Loucy (cell line): ENCODE data around the gene PHYKPL.

Source experiments
- H2AFZ ChIP-seq: fragments of 200-600 bp; sonication (generic); 2 replicates; pipeline ENCODE4 v1.6.0; 2016; ENCODE audit warnings: antibody characterized with exemption, mild to moderate bottlenecking, low read length, moderate library complexity
- H3F3A ChIP-seq: fragments of 200-600 bp; 2 replicates; pipeline ENCODE4 v1.6.0; 2016; ENCODE audit warnings: antibody characterized with exemption, low read depth, mild to moderate bottlenecking
- H3K27me3 ChIP-seq: fragments of 200-600 bp; sonication (generic); 2 replicates; pipeline ENCODE4 v1.6.1; 2014; ENCODE audit warnings: low read length, mild to moderate bottlenecking; ENCODE audit not compliant: insufficient read depth, poor library complexity, severe bottlenecking
- H3K36me3 ChIP-seq: fragments of 200-600 bp; sonication (generic); 2 replicates; pipeline ENCODE4 v1.6.1; 2016; ENCODE audit warnings: low read length; ENCODE audit not compliant: insufficient read depth
- H3K4me1 ChIP-seq: fragments of 200-600 bp; sonication (generic); 2 replicates; pipeline ENCODE4 v1.5.1; 2014; ENCODE audit warnings: low read length, mild to moderate bottlenecking; ENCODE audit not compliant: insufficient read depth, poor library complexity, severe bottlenecking
- H3K4me2 ChIP-seq: fragments of 200-600 bp; sonication (generic); 2 replicates; pipeline ENCODE4 v1.6.0; 2014; ENCODE audit warnings: antibody characterized with exemption, low read length, low read depth, mild to moderate bottlenecking; ENCODE audit not compliant: poor library complexity, severe bottlenecking
- H3K4me3 ChIP-seq: fragments of 200-600 bp; sonication (generic); 2 replicates; pipeline ENCODE4 v1.5.1; 2014; ENCODE audit warnings: low read length, mild to moderate bottlenecking, mixed read lengths; ENCODE audit not compliant: poor library complexity, severe bottlenecking
- H3K79me2 ChIP-seq: fragments of 200-600 bp; sonication (generic); 2 replicates; pipeline ENCODE4 v1.6.1; 2014; ENCODE audit warnings: low read length; ENCODE audit not compliant: insufficient read depth
- H3K9ac ChIP-seq: fragments of 200-600 bp; sonication (generic); 2 replicates; pipeline ENCODE4 v1.6.0; 2014; ENCODE audit warnings: mild to moderate bottlenecking, low read depth, low read length, moderate library complexity; ENCODE audit not compliant: poor library complexity, severe bottlenecking
- H3K9me2 ChIP-seq: fragments of 200-600 bp; sonication (generic); replicated peaks from 2 replicates; pipeline ENCODE4 v1.6.1; 2016; ENCODE audit warnings: low read depth, low read length, mixed read lengths
- H3K9me3 ChIP-seq: fragments of 200-600 bp; sonication (generic); 2 replicates; pipeline ENCODE4 v1.6.1; 2014; ENCODE audit warnings: mild to moderate bottlenecking, antibody characterized with exemption, low read length, low read depth; ENCODE audit not compliant: insufficient read depth
- H4K20me1 ChIP-seq: fragments of 200-600 bp; sonication (generic); 2 replicates; pipeline ENCODE4 v1.6.0; 2014; ENCODE audit warnings: antibody characterized with exemption, low read length, mild to moderate bottlenecking; ENCODE audit not compliant: insufficient read depth, poor library complexity, severe bottlenecking
- CTCF ChIP-seq: fragments of 200-600 bp; sonication (generic); conservative IDR thresholded peaks from 2 replicates; pipeline ENCODE4 v1.5.1; 2014; ENCODE audit warnings: mild to moderate bottlenecking, antibody characterized with exemption, low read length
- EZH2phosphoT487 ChIP-seq: fragments of 200-600 bp; IDR thresholded peaks from 2 replicates; pipeline ENCODE4 v1.6.1; 2018; ENCODE audit warnings: antibody characterized with exemption, mild to moderate bottlenecking, moderate library complexity, borderline replicate concordance

Gene PHYKPL

GRCh38 chr5:178236679-178237078 is 4.1 kb upstream of the PHYKPL start:
- no peaks in the 10 kb centered on the region for H3K9me3 ChIP-seq
- no peaks in the 10 kb centered on the region for H3F3A ChIP-seq
- no peak overlapping the region for H3K9ac ChIP-seq
- no peak for TF ChIP-seq EZH2phosphoT487
- TF ChIP-seq CTCF, result no peak
- no peaks in the 10 kb centered on the region for H3K9me2 ChIP-seq
- H3K79me2 ChIP-seq, result peaks cover 4% of the 10 kb centered on the region
- H3K4me3 ChIP-seq, result no peak overlapping the region
- H4K20me1 ChIP-seq, result peaks cover 4% of the 10 kb centered on the region
- H3K4me2 ChIP-seq, result no peak overlapping the region
- no peaks in the 10 kb centered on the region for H3K36me3 ChIP-seq
- no peak overlapping the region for H2AFZ ChIP-seq
- peaks cover 17% of the 10 kb centered on the region for H3K4me1 ChIP-seq
- H3K27me3 ChIP-seq, result no peaks in the 10 kb centered on the region

- no peak overlapping the region for H3K4me3 ChIP-seq
- no peaks in the 10 kb centered on the region for H3K27me3 ChIP-seq
- peaks cover 9% of the 10 kb centered on the region for H4K20me1 ChIP-seq
- no peaks in the 10 kb centered on the region for H3K36me3 ChIP-seq
- peaks cover 22% of the 10 kb centered on the region for H3K4me1 ChIP-seq
- H3F3A ChIP-seq, result no peaks in the 10 kb centered on the region
- H3K9ac ChIP-seq, result no peak overlapping the region
- no peaks in the 10 kb centered on the region for H3K9me2 ChIP-seq
- TF ChIP-seq CTCF, result no peak
- no peak overlapping the region for H2AFZ ChIP-seq
- no peaks in the 10 kb centered on the region for H3K9me3 ChIP-seq
- H3K4me2 ChIP-seq, result no peak overlapping the region
- peaks cover 10% of the 10 kb centered on the region for H3K79me2 ChIP-seq
These were observed 3.5 kb upstream of the PHYKPL start for GRCh38 chr5:178236126-178236525.

GRCh38 chr5:178235588-178235974 is 3.0 kb upstream of the PHYKPL start:
- peaks cover 15% of the 10 kb centered on the region for H3K79me2 ChIP-seq
- no peak overlapping the region for H3K4me2 ChIP-seq
- H3K9ac ChIP-seq, result no peak overlapping the region
- no peaks in the 10 kb centered on the region for H3K36me3 ChIP-seq
- no peaks in the 10 kb centered on the region for H3K9me3 ChIP-seq
- no peaks in the 10 kb centered on the region for H3K9me2 ChIP-seq
- TF ChIP-seq EZH2phosphoT487, result no peak
- TF ChIP-seq CTCF, result no peak
- H3K27me3 ChIP-seq, result no peaks in the 10 kb centered on the region
- H3F3A ChIP-seq, result no peaks in the 10 kb centered on the region
- H3K4me1 ChIP-seq, result peaks cover 25% of the 10 kb centered on the region
- no peak overlapping the region for H3K4me3 ChIP-seq
- no peak overlapping the region for H2AFZ ChIP-seq
- peaks cover 15% of the 10 kb centered on the region for H4K20me1 ChIP-seq
